HepG2 (cell line): ENCODE measurements around the gene ADSS1. TPM values are rescaled to one million over a fixed set of nuclear protein-coding genes. Genes with fewer than 3 reads are reported as not detected.
A peak's percentile ranks its signal among the peaks of the same experiment; 100 is the strongest.

Experiments used
- ATF3 ChIP-seq: sonication (generic); formaldehyde crosslinking; IDR thresholded peaks from 2 replicates; pipeline ENCODE4 v1.4.0; 2020; ENCODE audit warnings: missing genetic modification reagents
- CSRNP1 ChIP-seq: sonication (generic); formaldehyde crosslinking; IDR thresholded peaks from 2 replicates; pipeline ENCODE4 v1.8.1; 2023; ENCODE audit warnings: mild to moderate bottlenecking, missing genetic modification reagents
- HMG20B ChIP-seq: conservative IDR thresholded peaks from 2 replicates; pipeline ENCODE4 v1.6.1; 2016; ENCODE audit warnings: missing genetic modification reagents, missing compliant biosample characterization
- HNF4G ChIP-seq, 2 experiments: sonication (generic) in 1 of 2; formaldehyde crosslinking in 1 of 2; IDR thresholded peaks; 2 replicates each; pipeline versions ENCODE4 v1.4.0 to v1.6.1; 2011 to 2020; ENCODE audit warnings: borderline replicate concordance in 2 of 2, low read depth in 2 of 2, mild to moderate bottlenecking in 2 of 2, low read length in 1 of 2, missing genetic modification reagents in 1 of 2, moderate library complexity in 1 of 2
- PATZ1 ChIP-seq: sonication (generic); formaldehyde crosslinking; IDR thresholded peaks from 2 replicates; pipeline ENCODE4 v1.4.0; 2020; ENCODE audit warnings: missing genetic modification reagents
- SP1 ChIP-seq, 2 experiments: fragments of 450-650 bp in 1 of 2; sonication (generic) in 1 of 2; formaldehyde crosslinking in 1 of 2; IDR thresholded peaks; 2 replicates each; pipeline versions ENCODE4 v1.4.0 to v1.6.1; 2016 to 2020; ENCODE audit warnings: missing genetic modification reagents in 1 of 2
- SRF ChIP-seq: IDR thresholded peaks from 2 replicates; pipeline ENCODE4 v1.6.1; 2011; ENCODE audit warnings: mild to moderate bottlenecking, low read depth, low read length, moderate library complexity
- TBX2 ChIP-seq: sonication (generic); formaldehyde crosslinking; IDR thresholded peaks from 2 replicates; pipeline ENCODE4 v1.5.0; 2020; ENCODE audit warnings: missing genetic modification reagents, mild to moderate bottlenecking, borderline replicate concordance
- U2AF1 ChIP-seq: fragments of 200-400 bp; formaldehyde crosslinking; optimal IDR thresholded peaks from 2 replicates; pipeline ENCODE3; 2017; ENCODE audit warnings: mild to moderate bottlenecking, low read depth, low read length
- USF2 ChIP-seq, 2 experiments: sonication (generic) in 1 of 2; formaldehyde crosslinking in 1 of 2; IDR thresholded peaks; 2 replicates each; pipeline versions ENCODE4 v1.5.1 to v1.6.1; 2011 to 2020; ENCODE audit warnings: borderline replicate concordance in 1 of 2, low read depth in 1 of 2, low read length in 1 of 2, mild to moderate bottlenecking in 1 of 2, missing genetic modification reagents in 1 of 2, moderate library complexity in 1 of 2
- ZBTB2 ChIP-seq: sonication (generic); formaldehyde crosslinking; IDR thresholded peaks from 2 replicates; pipeline ENCODE4 v1.8.0; 2022; ENCODE audit warnings: low read depth, missing genetic modification reagents
- ZBTB21 ChIP-seq: sonication (generic); formaldehyde crosslinking; IDR thresholded peaks from 2 replicates; pipeline ENCODE4 v1.4.0; 2020; ENCODE audit warnings: missing genetic modification reagents
- ZKSCAN1 ChIP-seq: fragments of 150-350 bp; IDR thresholded peaks from 2 replicates; pipeline ENCODE4 v1.6.1; 2014; ENCODE audit warnings: low read length
- ZMYM3 ChIP-seq: sonication (generic); formaldehyde crosslinking; IDR thresholded peaks from 2 replicates; pipeline ENCODE4 v1.5.1; 2020; ENCODE audit warnings: mild to moderate bottlenecking, missing genetic modification reagents
- ZNF383 ChIP-seq: sonication (generic); formaldehyde crosslinking; IDR thresholded peaks from 2 replicates; pipeline ENCODE4 v1.4.0; 2020; ENCODE audit warnings: missing genetic modification reagents, mild to moderate bottlenecking, borderline replicate concordance
- ZNF616 ChIP-seq: sonication (generic); formaldehyde crosslinking; IDR thresholded peaks from 2 replicates; pipeline ENCODE4 v1.5.0; 2020; ENCODE audit warnings: low read depth, mild to moderate bottlenecking, missing genetic modification reagents
- ZNF816 ChIP-seq: sonication (generic); formaldehyde crosslinking; IDR thresholded peaks from 2 replicates; pipeline ENCODE4 v1.8.0; 2022; ENCODE audit warnings: missing genetic modification reagents, mild to moderate bottlenecking, borderline replicate concordance
- polyA plus RNA-seq, 8 experiments: library from polyadenylated mRNA; depleted of rRNA in 3 of 8; stranded (reverse) in 7 of 8; unstranded in 1 of 8; fragments of >200 nt; fragmentation: Illumina TruSeq in 4 of 8; extraction: Trizol in 4 of 8; gene quantifications; 2 replicates each; pipeline versions ENCODE4 v1.2.1 to v1.2.3, GENCODE V29; 2011 to 2016; ENCODE audit warnings: low read depth in 4 of 8, missing spikeins in 1 of 8, mixed read lengths in 1 of 8; ENCODE audit not compliant: insufficient read depth in 1 of 8
- total RNA-seq, 5 experiments: library from RNA; depleted of rRNA; stranded (reverse); fragments of >200 nt; fragmentation: Illumina TruSeq; extraction: Trizol; gene quantifications; 2 replicates each; pipeline ENCODE4 v1.2.3, GENCODE V29; 2016; ENCODE audit warnings: low read depth in 1 of 5

The ADSS1 gene
- total and polyA plus RNA-seq, 2 of the 13 experiments (the other 11 are each of a cell fraction or from before 2014, with no cell fraction given), result 1.0 to 36.7 TPM

- peak; percentile 15; the same call in 1 of the 2 replicates for TF ChIP-seq ZMYM3 (CRISPR knock-in tag)
- 0 out of 2 replicates have a peak, but pooled peaks have one; percentile 23 for TF ChIP-seq HNF4G (IDR thresholded peaks at IDR 0.05; ENCODE audit: borderline replicate concordance, low read depth, low read length)
- no peak; the same call in 1 of the 2 replicates for TF ChIP-seq HNF4G (CRISPR knock-in tag; IDR thresholded peaks at IDR 0.05; ENCODE audit: borderline replicate concordance, low read depth)
- TF ChIP-seq CSRNP1 (CRISPR knock-in tag), result peak; percentile 4; the same call in 1 of the 2 replicates
- no peak for TF ChIP-seq SP1 (IDR thresholded peaks at IDR 0.05)
- no peak for TF ChIP-seq SP1 (CRISPR knock-in tag; IDR thresholded peaks at IDR 0.05)
- no peak for TF ChIP-seq SRF
- TF ChIP-seq USF2 (IDR thresholded peaks at IDR 0.05; ENCODE audit: low read depth, low read length), result no peak
- peak; percentile 36; the same call in 1 of the 2 replicates for TF ChIP-seq USF2 (CRISPR knock-in tag; IDR thresholded peaks at IDR 0.05; ENCODE audit: borderline replicate concordance)
- no peak for TF ChIP-seq ZKSCAN1
- TF ChIP-seq TBX2 (CRISPR knock-in tag), result peak; percentile 38; the same call in 1 of the 2 replicates
- no peak for TF ChIP-seq ZBTB21 (CRISPR knock-in tag)
- no peak for TF ChIP-seq ATF3
- TF ChIP-seq ZNF616, result no peak
- no peak for TF ChIP-seq U2AF1
- TF ChIP-seq PATZ1 (CRISPR knock-in tag), result peak; percentile 67
- no peak for TF ChIP-seq ZNF383 (CRISPR knock-in tag)
- no peak for TF ChIP-seq ZNF816
- no peak for TF ChIP-seq ZBTB2 (CRISPR knock-in tag)
- no peak for TF ChIP-seq HMG20B (CRISPR knock-in tag)
Measured at GRCh38 chr14:104680806-104681688, 43.0 kb upstream of the ADSS1 start (continued).
